ENCODE data around the gene CDKN2B-AS1. TPM values are rescaled to one million over a fixed set of nuclear protein-coding genes. Genes with fewer than 3 reads are reported as not detected.

The CDKN2B-AS1 gene
- polyA plus RNA-seq, 1 donor = 0.15 TPM

GRCh38 chr9:22084336-22085035, 89.9 kb downstream of the CDKN2B-AS1 start:
- no peak for DNase-seq (ENCODE audit: low read depth)

DNA sequence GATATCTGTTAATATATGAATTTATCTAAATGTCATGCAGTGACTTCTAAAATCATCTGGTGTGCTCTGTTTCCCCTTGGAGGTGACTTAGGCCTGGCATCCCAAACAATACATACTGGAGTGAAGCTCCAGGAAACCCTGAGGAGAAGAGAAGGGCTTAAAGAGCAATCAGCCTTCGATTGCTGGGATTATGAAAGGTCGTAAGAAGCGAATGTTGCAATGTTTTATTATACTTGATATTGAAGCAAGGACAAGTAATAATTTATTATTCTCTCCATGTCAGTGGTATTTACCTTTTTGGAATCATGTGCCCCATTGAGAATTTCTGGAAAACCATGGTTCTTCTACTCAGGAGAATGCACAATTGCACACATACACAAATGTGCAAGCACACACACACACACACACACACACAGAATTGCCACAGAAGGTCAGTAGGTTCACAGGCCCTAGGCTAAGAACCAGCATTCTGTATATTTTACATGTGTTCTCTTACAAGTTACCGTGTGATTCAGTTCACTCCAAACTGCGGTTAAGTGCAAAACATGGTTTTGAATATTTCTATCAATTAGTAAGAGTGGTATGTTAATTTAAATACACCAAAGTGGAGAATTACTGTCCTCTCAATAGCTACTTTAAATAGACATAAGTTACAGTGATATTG, 93.6 kb downstream of the CDKN2B-AS1 start:
- no peak for DNase-seq (ENCODE audit: low read depth)

- no peak for DNase-seq (ENCODE audit: low read depth)
Observed at GRCh38 chr9:22088717-22089061, 94.1 kb downstream of the CDKN2B-AS1 start.

- DNase-seq (ENCODE audit: low read depth) = no peak
Observed at GRCh38 chr9:22097707-22098106, 103.1 kb downstream of the CDKN2B-AS1 start.

DNA sequence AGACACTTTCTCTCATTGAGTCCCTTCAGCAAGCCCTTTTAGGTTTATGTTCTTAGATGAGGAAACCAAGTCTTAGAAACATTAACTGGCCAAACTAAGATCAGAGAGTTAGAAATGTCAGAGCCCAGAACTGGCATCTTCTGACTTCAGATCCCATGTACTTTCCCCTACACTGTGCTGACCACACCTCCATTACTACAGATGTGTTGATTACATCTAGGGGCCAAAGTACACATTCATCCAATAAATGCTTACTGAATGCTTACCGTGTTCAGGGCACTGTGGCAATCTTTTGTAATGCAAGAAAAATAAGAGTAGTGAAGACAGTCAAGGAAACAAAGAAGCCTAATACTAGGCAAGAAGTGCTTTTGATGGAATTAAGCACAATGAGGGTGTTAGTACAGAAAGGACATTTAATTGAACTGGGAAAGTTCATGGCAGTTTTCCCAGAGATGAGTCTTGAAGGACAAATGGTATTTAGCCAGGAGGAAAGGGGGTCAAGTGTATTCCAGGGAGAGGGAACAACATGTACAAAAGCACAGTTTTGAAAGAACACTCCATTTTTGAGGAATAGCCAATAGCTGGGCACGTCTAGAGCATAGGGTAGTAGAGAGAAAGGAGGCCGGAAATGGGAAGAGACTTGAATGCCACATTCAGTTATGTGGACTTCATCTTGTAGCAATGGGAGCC, 104.2 kb downstream of the CDKN2B-AS1 start:
- no peak for DNase-seq (ENCODE audit: low read depth)

DNA sequence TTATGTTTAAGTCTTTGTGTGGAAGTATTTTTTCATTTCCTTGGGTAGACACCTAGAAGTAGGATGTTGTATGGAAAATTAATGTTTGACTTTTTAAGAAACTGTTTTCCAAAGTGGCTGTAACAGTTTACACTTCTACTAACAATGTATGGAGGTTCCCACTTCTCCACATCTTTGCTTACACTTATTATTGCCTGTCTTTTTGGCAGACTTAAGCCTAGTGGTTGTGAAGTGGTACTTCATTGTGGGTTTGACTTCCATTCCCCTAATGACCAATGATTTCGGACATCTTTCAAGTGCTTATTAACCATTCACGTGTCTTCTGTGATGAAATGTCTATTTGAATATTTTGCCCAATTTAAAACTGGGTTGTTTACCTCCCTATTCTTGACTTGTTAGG, 106.0 kb downstream of the CDKN2B-AS1 start:
- no peak for DNase-seq (ENCODE audit: low read depth)

- no peak for DNase-seq (ENCODE audit: low read depth)
Observed at GRCh38 chr9:22102146-22103053, 107.8 kb downstream of the CDKN2B-AS1 start.

DNA sequence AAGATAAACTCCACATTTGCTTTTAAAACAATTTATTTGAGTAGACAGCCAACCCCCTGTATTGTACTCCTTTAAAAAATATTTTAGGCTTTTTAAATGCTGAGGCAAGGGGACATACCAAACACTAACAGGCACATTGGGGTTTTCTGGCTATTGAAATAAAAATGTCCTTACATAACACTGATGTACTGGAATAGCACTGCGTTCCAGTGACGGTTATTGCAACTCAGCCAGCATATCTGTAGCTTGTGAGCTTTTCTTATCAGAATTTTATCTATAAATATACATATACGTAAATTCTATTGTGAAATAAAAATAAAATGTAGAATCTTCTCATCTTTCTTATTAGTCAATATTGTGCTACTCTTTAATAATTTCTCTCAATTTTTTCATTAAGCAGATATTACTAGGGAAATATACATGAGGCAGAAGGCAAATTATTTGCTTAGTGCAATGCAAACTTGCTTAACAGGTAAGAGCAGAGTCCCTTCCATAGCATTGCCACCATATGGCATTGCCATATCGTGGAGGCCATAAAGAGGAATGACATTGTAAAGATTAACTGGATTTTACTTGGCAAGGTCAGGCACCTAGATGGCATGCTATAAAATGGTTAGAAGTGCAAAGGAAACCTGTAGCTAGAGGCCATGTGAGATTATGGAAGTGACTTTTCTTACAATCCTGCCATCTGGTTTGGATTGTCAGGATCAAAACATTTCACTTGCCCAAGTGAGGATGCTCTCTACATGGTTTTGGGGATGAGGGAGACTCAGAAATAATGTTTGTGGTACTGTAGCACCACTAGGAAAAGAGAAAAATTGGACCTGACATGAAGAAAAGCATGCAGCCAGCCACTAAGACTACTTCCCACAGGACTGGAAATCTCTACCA, 109.3 kb downstream of the CDKN2B-AS1 start:
- no peak for DNase-seq (ENCODE audit: low read depth)

GRCh38 chr9:22105005-22105722, 110.6 kb downstream of the CDKN2B-AS1 start:
- DNase-seq (ENCODE audit: low read depth) = no peak

DNA sequence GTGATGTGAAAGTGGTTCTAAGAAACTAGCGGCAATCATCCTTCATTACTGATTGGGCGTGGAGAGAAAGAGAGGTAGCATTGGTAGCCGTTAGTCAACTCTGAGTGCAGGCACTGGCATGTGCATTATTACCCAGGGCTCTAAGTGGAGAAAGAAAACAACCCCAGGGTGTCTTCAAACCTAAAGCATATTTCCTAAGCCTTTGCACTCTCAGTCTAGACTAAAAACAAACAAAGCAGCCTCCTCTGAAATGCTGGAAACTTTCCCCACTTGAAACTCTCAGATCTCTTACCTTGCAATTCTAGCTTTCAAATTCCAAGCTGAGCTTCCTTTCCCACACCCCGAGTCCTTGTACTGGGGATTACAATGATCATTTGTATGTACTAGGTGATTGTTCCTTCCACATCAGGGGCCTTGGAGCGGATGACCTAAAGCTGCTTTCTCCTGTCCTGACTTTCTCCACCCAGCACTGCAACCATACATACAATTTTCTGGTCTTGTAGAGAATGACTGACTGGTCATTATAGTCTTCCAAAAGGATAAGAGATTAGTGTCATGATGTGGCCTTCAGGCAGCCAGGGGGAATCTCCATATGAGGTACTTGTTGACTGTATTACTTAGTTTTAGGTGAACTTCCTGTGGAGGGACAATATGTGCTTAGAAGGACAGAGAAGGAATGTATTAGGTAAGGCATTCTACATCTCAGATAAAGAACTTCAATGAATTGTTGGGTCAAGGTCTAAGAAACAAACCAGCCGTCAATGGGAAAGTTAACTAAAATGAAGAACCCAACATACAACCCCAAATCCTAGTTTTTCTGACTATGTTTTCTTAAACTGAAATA, 112.8 kb downstream of the CDKN2B-AS1 start:
- DNase-seq (ENCODE audit: low read depth) = no peak

GRCh38 chr9:22108581-22109370, 114.2 kb downstream of the CDKN2B-AS1 start:
- no peak for DNase-seq (ENCODE audit: low read depth)

GRCh38 chr9:22111176-22111953, 116.8 kb downstream of the CDKN2B-AS1 start:
- no peak for DNase-seq (ENCODE audit: low read depth)

DNA sequence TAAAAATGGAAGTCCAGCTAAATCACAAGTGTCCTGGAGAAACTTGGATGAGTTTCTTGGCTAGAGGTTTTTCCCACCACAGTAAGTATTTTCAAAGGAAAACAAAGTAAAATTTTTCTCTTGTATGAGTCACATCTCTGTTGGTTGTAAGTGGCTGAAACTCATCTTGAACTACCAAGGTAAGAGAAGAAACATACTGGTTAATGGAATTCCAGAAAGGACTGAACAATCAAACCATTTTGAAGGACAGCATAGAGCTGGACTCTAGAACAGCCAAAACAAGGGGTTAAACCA, 117.3 kb downstream of the CDKN2B-AS1 start:
- no peak for DNase-seq (ENCODE audit: low read depth)

- no peak for DNase-seq (ENCODE audit: low read depth)
Observed at GRCh38 chr9:22112870-22113821, 118.6 kb downstream of the CDKN2B-AS1 start.

- no peak for DNase-seq (ENCODE audit: low read depth)
Observed at GRCh38 chr9:22114956-22115355, 120.4 kb downstream of the CDKN2B-AS1 start.

- DNase-seq (ENCODE audit: low read depth) = no peak
Observed at GRCh38 chr9:22116758-22117157, 122.2 kb downstream of the CDKN2B-AS1 start.

Data from forelimb muscle (tissue), 1 donor.